Esophagus squamous epithelium (tissue), 4 donors: Measurements from ENCODE around the gene TSPAN4.

ENCODE experiments used
- CTCF ChIP-seq, 6 experiments: fragments of 450-650 bp in 4 of 6; fragments of 200-600 bp in 2 of 6; sonication (generic) in 2 of 6; IDR thresholded peaks; one replicate each; pipeline ENCODE4 v1.5.1; 2016 to 2019; ENCODE audit warnings: antibody characterized with exemption in 6 of 6, mild to moderate bottlenecking in 4 of 6, moderate library complexity in 4 of 6
- POLR2A ChIP-seq, 4 donors: fragments of 450-650 bp; IDR thresholded peaks; one replicate each; pipeline ENCODE4 v1.6.1; 2017; ENCODE audit warnings: antibody characterized with exemption in 4 of 4, mild to moderate bottlenecking in 4 of 4, moderate library complexity in 3 of 4

DNA sequence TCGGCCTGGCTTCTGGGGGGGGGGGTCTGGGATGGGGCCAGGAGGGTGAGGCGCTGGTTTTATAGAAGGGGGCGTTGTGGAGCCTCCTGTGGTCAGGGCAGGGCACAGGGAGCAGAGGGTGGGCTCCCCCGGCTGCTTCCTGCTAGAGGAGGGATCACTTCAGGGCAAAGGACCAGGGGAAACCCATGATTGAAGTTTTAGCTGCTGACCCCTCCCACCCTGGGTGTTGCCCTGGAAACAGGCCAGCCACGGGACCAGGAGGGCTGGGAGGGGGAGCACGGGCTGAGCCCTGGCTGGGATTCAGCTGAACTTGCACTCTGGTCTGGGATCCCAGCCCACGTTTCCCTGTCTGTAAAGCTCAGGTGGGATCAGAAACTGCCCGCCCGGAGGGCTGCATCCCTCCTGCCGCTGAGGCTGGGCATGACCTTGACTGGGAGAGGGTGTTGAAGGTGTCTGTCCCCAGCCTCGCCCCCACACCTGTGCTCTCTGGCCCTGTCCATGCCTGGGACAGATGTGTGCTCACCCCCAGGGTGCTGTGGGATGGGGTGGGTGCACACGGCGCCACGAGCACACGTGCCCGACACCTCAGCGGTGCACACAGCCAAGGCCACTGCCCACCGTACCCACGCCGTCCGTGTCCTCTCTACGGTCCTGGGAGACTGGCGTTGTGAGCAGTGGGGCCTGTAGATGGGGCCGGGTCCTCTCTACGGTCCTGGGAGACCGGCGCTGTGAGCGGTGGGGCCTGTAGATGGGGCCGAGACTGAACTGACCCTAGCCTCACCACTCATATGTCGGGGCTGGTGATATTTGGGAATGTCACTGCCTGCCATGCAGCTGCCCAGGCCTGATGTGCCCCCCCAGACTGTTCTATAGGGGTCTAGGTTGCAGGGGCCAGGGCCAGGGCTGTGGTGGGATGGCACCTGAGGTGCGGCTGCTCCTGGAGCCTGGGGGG is 2.3 kb downstream of the TSPAN4 start:
- TF ChIP-seq CTCF (IDR thresholded peaks at IDR 0.05) (no peak), POLR2A (IDR thresholded peaks at IDR 0.05) (no peak)
